AG09309 (cell line): Measurements from ENCODE around the gene SLC37A2.

ENCODE experiments used
- DNase-seq: peaks from one replicate; pipeline ENCODE4 v3.0.0-alpha.2; 2010; ENCODE audit warnings: low read depth
- H3K4me3 ChIP-seq: 2 replicates; pipeline ENCODE4 v1.5.1; 2011; ENCODE audit warnings: mild to moderate bottlenecking, low read depth, low read length, moderate library complexity; ENCODE audit not compliant: control insufficient read depth
- CTCF ChIP-seq: IDR thresholded peaks from 2 replicates; pipeline ENCODE4 v1.5.1; 2011; ENCODE audit warnings: mild to moderate bottlenecking, low read depth, low read length, inconsistent platforms; ENCODE audit not compliant: insufficient read depth, control insufficient read depth; ENCODE audit errors: missing control alignments

SLC37A2 gene

GRCh38 chr11:125091877-125092664 lies 29.0 kb downstream of the SLC37A2 start:
- no peak overlapping the region for H3K4me3 ChIP-seq
- no peak for DNase-seq
- no peak for TF ChIP-seq CTCF

DNA sequence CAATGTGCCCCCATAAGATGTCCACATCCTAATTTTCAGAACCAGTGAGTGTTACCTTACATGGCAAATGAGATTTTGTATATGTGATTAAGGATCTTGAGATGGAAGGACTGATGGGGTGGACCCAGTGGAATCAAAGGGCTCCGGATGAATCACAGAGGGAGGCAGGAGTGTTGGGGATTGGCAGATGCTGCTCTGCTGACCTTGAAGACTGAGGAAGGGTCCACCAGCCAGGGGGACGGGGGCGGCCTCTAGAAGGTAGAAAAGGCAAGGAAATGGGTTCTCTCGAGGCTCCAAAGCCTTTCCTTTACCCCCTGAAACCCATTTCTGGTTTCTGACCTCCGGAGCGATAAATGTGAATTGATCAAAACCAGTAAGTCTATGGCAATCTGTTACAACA lies 29.6 kb downstream of the SLC37A2 start:
- no peak for DNase-seq
- no peak for TF ChIP-seq CTCF
- H3K4me3 ChIP-seq, result no peak overlapping the region

- TF ChIP-seq CTCF, result no peak
- no peak for DNase-seq
- no peak overlapping the region for H3K4me3 ChIP-seq
Measured at GRCh38 chr11:125093502-125093901, 30.4 kb downstream of the SLC37A2 start.

DNA sequence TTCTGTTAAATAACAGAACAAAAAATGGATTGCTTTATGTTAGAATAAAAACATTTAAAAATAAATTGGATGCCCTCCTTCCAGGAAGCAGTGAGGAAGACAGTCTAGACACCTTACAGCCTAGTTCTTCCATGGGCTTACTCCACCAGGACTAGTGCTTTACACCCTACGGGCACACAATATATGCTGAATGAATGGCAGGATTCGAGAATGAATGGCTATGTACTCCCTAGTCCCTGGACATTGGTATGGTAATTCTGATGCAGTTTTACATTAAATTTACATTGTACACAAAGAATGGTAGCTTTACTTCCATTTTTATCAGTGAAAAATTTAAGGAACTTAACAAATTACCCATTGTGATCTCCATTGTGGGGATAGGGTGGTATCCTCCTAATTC lies 31.6 kb downstream of the SLC37A2 start:
- no peak for TF ChIP-seq CTCF
- DNase-seq, result no peak
- H3K4me3 ChIP-seq, result no peak overlapping the region

DNA sequence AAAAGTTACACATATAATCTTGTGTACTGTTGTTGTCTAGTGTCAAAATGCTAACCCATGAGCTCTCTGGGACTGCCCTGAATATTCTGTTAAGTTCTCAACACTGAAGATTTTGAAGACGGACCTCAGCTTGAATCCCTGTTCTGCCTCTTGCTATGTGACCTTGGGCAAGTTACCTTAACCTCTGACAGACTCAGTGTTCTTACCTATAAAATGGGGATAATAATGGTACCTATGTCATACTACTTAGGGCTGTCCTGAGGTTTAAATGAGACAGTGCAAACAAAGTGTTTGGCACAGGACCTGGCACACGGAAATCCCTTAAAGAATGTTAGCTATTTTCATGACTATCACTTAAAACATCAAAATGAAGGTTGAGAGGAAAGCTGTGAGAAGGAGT lies 37.0 kb downstream of the SLC37A2 start:
- no peak overlapping the region for H3K4me3 ChIP-seq
- TF ChIP-seq CTCF, result no peak
- no peak for DNase-seq

GRCh38 chr11:125101596-125101995 lies 38.5 kb downstream of the SLC37A2 start:
- DNase-seq, result no peak
- no peak overlapping the region for H3K4me3 ChIP-seq
- no peak for TF ChIP-seq CTCF
